BLaER1 treated with 17β-estradiol and CSF1 and Interleukin-3, amounts not matched to agents 10 nM and 100 nM (cell line): ENCODE results near the gene NFATC3.

Experiments
- H3K27ac ChIP-seq, 11 experiments: shearing (Covaris generic); formaldehyde crosslinking; 2 replicates each; pipeline ENCODE4 v1.8.1; 2022
- H3K27me3 ChIP-seq, 11 experiments: shearing (Covaris generic); formaldehyde crosslinking; 2 replicates each; pipeline ENCODE4 v1.8.1; 2022
- H3K36me3 ChIP-seq, 11 experiments: shearing (Covaris generic); formaldehyde crosslinking; 2 replicates each; pipeline ENCODE4 v1.8.1; 2022
- H3K4me1 ChIP-seq, 10 experiments: shearing (Covaris generic); formaldehyde crosslinking; 2 replicates each; pipeline ENCODE4 v1.8.1; 2022
- H3K4me2 ChIP-seq, 11 experiments: shearing (Covaris generic); formaldehyde crosslinking; 2 replicates each; pipeline ENCODE4 v1.8.1; 2022
- H3K4me3 ChIP-seq, 10 experiments: shearing (Covaris generic); formaldehyde crosslinking; 2 replicates each; pipeline ENCODE4 v1.8.1; 2022
- H3K9ac ChIP-seq, 11 experiments: shearing (Covaris generic); formaldehyde crosslinking; 2 replicates each; pipeline ENCODE4 v1.8.1; 2022
- H3K9me3 ChIP-seq, 11 experiments: shearing (Covaris generic); formaldehyde crosslinking; replicated peaks in 1 of 11; 2 replicates each; pipeline ENCODE4 v1.8.1; 2022
- H4K20me1 ChIP-seq, 11 experiments: shearing (Covaris generic); formaldehyde crosslinking; 2 replicates each; pipeline ENCODE4 v1.8.1; 2022
- Cebpa-rat ChIP-seq, 11 experiments: shearing (Covaris generic); IDR thresholded peaks; 2 replicates each; pipeline ENCODE4 v1.8.1; 2022

NFATC3 gene

GRCh38 chr16:68183046-68183445 lies 97.9 kb downstream of the NFATC3 start:
- no peak overlapping the region for H3K27ac ChIP-seq

GRCh38 chr16:68186877-68187276 lies 101.7 kb downstream of the NFATC3 start:
- peaks cover 0 to 28% (median 0%) of the 10 kb centered on the region in 10 experiments; a peak in 4 of 20 replicates for H3K4me1 ChIP-seq
- H3K4me2 ChIP-seq = no peak overlapping the region
- no peak overlapping the region for H3K9ac ChIP-seq
- H3K27me3 ChIP-seq = no peaks in the 10 kb centered on the region
- H3K9me3 ChIP-seq = peaks cover 4 to 48% (median 37%) of the 10 kb centered on the region in 11 experiments; a peak in 19 of 22 replicates
- TF ChIP-seq Cebpa-rat (IDR thresholded peaks at IDR 0.05) = no peak
- no peak overlapping the region for H3K27ac ChIP-seq
- H3K4me3 ChIP-seq = peak overlapping the region in 1 of 10 experiments; percentile 28; a peak in 1 of 20 replicates
- H4K20me1 ChIP-seq = peaks cover 0 to 10% (median 0%) of the 10 kb centered on the region in 11 experiments; a peak in 3 of 22 replicates
- peaks cover 84 to 100% (median 99%) of the 10 kb centered on the region in 11 experiments for H3K36me3 ChIP-seq

More at GRCh38 chr16:68183046-68183445, 97.9 kb downstream of the NFATC3 start:
- no peak for TF ChIP-seq Cebpa-rat (IDR thresholded peaks at IDR 0.05)
- no peak overlapping the region for H3K4me3 ChIP-seq
- no peaks in the 10 kb centered on the region for H3K27me3 ChIP-seq
- H3K4me1 ChIP-seq = no peaks in the 10 kb centered on the region
- peaks cover 0 to 19% (median 0%) of the 10 kb centered on the region in 11 experiments; a peak in 2 of 22 replicates for H4K20me1 ChIP-seq
- no peak overlapping the region for H3K9ac ChIP-seq
- H3K4me2 ChIP-seq = no peak overlapping the region
- peaks cover 95 to 100% (median 97%) of the 10 kb centered on the region in 11 experiments for H3K36me3 ChIP-seq
- H3K9me3 ChIP-seq = peaks cover 0 to 52% (median 35%) of the 10 kb centered on the region in 11 experiments; a peak in 19 of 22 replicates

DNA sequence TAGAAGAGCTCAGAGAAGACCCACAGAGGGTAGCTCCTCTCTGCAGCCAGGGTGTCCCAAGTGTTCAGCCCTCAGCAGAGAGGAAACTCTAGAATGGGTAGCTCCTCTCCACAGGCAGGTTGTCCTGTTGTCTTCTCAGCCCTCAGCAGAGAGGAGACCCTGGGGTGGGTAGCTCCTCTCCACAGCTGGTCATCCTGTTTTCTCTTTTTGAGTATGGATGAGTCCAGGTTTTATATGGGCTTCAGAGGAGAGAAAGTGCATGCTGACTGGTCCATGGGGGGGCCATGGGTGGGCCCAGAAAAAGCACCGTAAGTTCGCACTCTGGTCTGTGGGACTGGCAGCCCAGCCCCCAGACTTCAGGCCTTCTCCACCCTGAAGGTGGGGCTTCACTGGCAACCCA lies 102.3 kb downstream of the NFATC3 start:
- peaks cover 82 to 100% (median 97%) of the 10 kb centered on the region in 11 experiments for H3K36me3 ChIP-seq
- no peak for TF ChIP-seq Cebpa-rat (IDR thresholded peaks at IDR 0.05)
- H3K9me3 ChIP-seq = peaks cover 4 to 48% (median 37%) of the 10 kb centered on the region in 11 experiments; a peak in 19 of 22 replicates
- peaks cover 0 to 28% (median 0%) of the 10 kb centered on the region in 10 experiments; a peak in 4 of 20 replicates for H3K4me1 ChIP-seq
- H4K20me1 ChIP-seq = peaks cover 0 to 11% (median 0%) of the 10 kb centered on the region in 11 experiments; a peak in 4 of 22 replicates
- H3K4me3 ChIP-seq = no peak overlapping the region
- no peak overlapping the region for H3K4me2 ChIP-seq
- no peak overlapping the region for H3K27ac ChIP-seq
- H3K27me3 ChIP-seq = no peaks in the 10 kb centered on the region
- no peak overlapping the region for H3K9ac ChIP-seq

DNA sequence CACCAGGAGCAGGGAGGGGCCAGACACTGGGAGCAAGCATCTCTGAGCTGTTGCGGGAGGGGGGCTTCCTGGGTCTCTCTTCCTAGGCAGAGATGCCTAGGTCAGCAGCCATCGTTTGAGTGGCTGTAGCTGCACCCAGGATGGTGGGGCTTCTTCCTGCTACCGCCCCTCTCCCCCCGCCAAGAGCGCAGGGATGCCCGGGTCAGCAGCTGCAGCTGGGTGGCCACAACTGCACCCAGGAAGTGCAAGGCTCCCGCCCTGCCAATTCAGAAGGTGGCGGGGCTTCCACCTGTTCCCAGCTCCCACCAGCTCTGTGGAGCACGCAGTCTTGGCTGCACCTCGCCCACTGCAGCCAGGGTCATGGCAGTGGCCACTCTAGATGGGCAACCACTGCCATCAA lies 103.0 kb downstream of the NFATC3 start:
- Histone ChIP-seq H3K4me2 (no peak overlapping the region), H3K27ac (no peak overlapping the region), H4K20me1 (peaks cover 0 to 18% (median 0%) of the 10 kb centered on the region in 11 experiments; a peak in 4 of 22 replicates), H3K36me3 (peaks cover 82 to 100% (median 97%) of the 10 kb centered on the region in 11 experiments), H3K4me3 (no peak overlapping the region), H3K9ac (no peak overlapping the region), H3K4me1 (peaks cover 0 to 28% (median 0%) of the 10 kb centered on the region in 10 experiments; a peak in 4 of 20 replicates), H3K27me3 (no peaks in the 10 kb centered on the region), H3K9me3 (peaks cover 4 to 47% (median 37%) of the 10 kb centered on the region in 11 experiments; a peak in 19 of 22 replicates)
- no peak for TF ChIP-seq Cebpa-rat (IDR thresholded peaks at IDR 0.05)

DNA sequence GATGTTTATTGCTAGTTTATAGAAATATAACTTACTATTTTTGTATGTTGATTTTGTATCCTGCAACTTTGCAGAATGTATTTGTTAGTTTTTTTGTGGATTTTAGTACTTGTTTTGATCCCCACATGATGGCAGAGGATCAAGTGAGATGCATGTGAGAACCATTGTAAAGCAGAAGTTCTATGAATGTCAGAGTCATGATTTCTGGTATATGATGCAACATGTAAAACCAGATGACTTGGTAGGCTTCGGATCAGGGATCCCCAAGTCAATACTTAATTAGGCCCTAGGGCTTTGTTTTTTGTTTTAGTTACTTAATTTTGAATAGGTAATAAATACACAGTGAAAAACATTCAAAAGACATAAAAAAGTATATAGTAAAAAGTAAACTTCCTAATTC lies 104.9 kb downstream of the NFATC3 start:
- peak in 1 of 11 experiments; percentile 6; a peak in 2 of 22 replicates for TF ChIP-seq Cebpa-rat (IDR thresholded peaks at IDR 0.05)
- Histone ChIP-seq H3K4me2 (peak overlapping the region in 2 of 11 experiments; percentile 44 to 58; a peak in 4 of 22 replicates), H3K27me3 (no peaks in the 10 kb centered on the region), H3K4me1 (peaks cover 0 to 28% (median 0%) of the 10 kb centered on the region in 10 experiments; a peak in 4 of 20 replicates), H3K27ac (peak overlapping the region in 3 of 11 experiments; percentile 34 to 81 (median 71); a peak in 5 of 22 replicates), H3K4me3 (no peak overlapping the region), H3K9ac (peak overlapping the region in 1 of 11 experiments; percentile 63; a peak in 3 of 22 replicates), H3K36me3 (peaks cover 79 to 98% (median 95%) of the 10 kb centered on the region in 11 experiments), H3K9me3 (peaks cover 4 to 37% (median 33%) of the 10 kb centered on the region in 11 experiments; a peak in 19 of 22 replicates), H4K20me1 (peaks cover 0 to 25% (median 0%) of the 10 kb centered on the region in 11 experiments; a peak in 4 of 22 replicates)

DNA sequence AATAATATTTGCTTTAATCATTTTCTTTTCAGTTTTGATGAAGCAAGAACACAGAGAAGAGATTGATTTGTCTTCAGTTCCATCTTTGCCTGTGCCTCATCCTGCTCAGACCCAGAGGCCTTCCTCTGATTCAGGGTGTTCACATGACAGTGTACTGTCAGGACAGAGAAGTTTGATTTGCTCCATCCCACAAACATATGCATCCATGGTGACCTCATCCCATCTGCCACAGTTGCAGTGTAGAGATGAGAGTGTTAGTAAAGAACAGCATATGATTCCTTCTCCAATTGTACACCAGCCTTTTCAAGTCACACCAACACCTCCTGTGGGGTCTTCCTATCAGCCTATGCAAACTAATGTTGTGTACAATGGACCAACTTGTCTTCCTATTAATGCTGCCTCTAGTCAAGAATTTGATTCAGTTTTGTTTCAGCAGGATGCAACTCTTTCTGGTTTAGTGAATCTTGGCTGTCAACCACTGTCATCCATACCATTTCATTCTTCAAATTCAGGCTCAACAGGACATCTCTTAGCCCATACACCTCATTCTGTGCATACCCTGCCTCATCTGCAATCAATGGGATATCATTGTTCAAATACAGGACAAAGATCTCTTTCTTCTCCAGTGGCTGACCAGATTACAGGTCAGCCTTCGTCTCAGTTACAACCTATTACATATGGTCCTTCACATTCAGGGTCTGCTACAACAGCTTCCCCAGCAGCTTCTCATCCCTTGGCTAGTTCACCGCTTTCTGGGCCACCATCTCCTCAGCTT lies 105.8 kb downstream of the NFATC3 start:
- Histone ChIP-seq H3K9me3 (peaks cover 4 to 28% (median 25%) of the 10 kb centered on the region in 11 experiments; a peak in 18 of 22 replicates), H3K4me1 (peaks cover 0 to 28% (median 0%) of the 10 kb centered on the region in 10 experiments; a peak in 4 of 20 replicates), H3K9ac (peak overlapping the region in 1 of 11 experiments; percentile 63; a peak in 2 of 22 replicates), H3K36me3 (peaks cover 71 to 96% (median 89%) of the 10 kb centered on the region in 11 experiments), H3K4me2 (peak overlapping the region in 2 of 11 experiments; percentile 44 to 58; a peak in 4 of 22 replicates), H4K20me1 (peaks cover 0 to 25% (median 0%) of the 10 kb centered on the region in 11 experiments; a peak in 4 of 22 replicates), H3K27me3 (no peaks in the 10 kb centered on the region), H3K4me3 (no peak overlapping the region), H3K27ac (peak overlapping the region in 3 of 11 experiments; percentile 34 to 81 (median 71); a peak in 5 of 22 replicates)
- no peak for TF ChIP-seq Cebpa-rat (IDR thresholded peaks at IDR 0.05)

DNA sequence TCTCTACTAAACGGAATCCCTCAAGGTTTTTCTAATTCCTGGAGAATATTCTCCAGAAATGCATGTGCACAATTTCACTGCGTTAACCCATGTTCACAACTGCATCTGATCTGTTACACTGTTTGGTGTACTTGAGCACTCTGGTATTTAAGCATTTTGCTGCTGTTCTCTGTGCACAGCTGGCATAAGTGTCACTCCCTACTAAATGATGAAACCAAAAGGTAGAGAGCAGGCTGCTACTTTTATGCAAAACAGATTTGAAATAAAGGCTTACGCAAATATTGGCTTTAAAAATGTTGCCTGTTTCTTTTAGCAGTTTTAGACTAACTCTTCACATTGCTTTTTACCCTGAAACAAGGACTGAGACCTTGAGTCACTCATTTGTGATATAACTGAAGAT lies 109.1 kb downstream of the NFATC3 start:
- Histone ChIP-seq H4K20me1 (peaks cover 0 to 39% (median 3%) of the 10 kb centered on the region in 11 experiments; a peak in 6 of 22 replicates), H3K4me1 (peaks cover 0 to 23% (median 0%) of the 10 kb centered on the region in 10 experiments; a peak in 4 of 20 replicates), H3K4me2 (no peak overlapping the region)

DNA sequence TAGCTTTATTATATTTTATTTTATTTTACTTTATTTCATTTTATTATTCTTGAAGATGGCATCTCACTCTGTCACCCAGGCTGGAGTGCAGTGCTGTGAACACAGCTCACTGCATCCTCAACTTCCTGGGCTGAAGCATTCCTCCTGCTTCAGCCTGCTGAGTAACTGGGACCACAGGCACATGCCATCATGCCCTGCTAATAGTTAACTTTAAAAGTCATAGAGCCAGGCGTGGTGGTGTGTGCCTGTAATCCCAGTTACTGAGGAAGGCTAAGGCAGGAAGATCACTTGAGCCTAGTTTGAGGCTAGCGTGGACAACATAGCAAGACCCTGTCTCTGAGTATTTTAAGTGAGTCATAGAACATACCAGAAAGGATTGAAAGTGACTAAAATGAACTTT lies 112.1 kb downstream of the NFATC3 start:
- H3K4me3 ChIP-seq = no peak overlapping the region
- H3K9ac ChIP-seq = no peak overlapping the region
- H3K27ac ChIP-seq = no peak overlapping the region
- peaks cover 0 to 25% (median 15%) of the 10 kb centered on the region in 10 experiments; a peak in 18 of 20 replicates for H3K4me1 ChIP-seq
- H4K20me1 ChIP-seq = peaks cover 6 to 60% (median 22%) of the 10 kb centered on the region in 11 experiments; a peak in 13 of 22 replicates
- peaks cover 19 to 88% (median 63%) of the 10 kb centered on the region in 11 experiments for H3K36me3 ChIP-seq
- TF ChIP-seq Cebpa-rat (IDR thresholded peaks at IDR 0.05) = no peak
- H3K27me3 ChIP-seq = no peaks in the 10 kb centered on the region
- H3K9me3 ChIP-seq = no peaks in the 10 kb centered on the region
- H3K4me2 ChIP-seq = no peak overlapping the region

More for the DNA sequence above, 109.1 kb downstream of the NFATC3 start:
- H3K9ac ChIP-seq = no peak overlapping the region
- H3K9me3 ChIP-seq = no peaks in the 10 kb centered on the region
- no peak for TF ChIP-seq Cebpa-rat (IDR thresholded peaks at IDR 0.05)
- H3K4me3 ChIP-seq = no peak overlapping the region
- peaks cover 41 to 93% (median 80%) of the 10 kb centered on the region in 11 experiments for H3K36me3 ChIP-seq
- no peak overlapping the region for H3K27ac ChIP-seq
- no peaks in the 10 kb centered on the region for H3K27me3 ChIP-seq
